HepG2 (cell line): ENCODE data around the gene UQCRHL. TPM values are rescaled to one million over a fixed set of nuclear protein-coding genes. Genes with fewer than 3 reads are reported as not detected.

ENCODE experiments used
- ARNT2 ChIP-seq: sonication (generic); formaldehyde crosslinking; IDR thresholded peaks from 2 replicates; pipeline ENCODE4 v1.8.0; 2022; ENCODE audit warnings: mild to moderate bottlenecking, low read depth, missing genetic modification reagents, moderate library complexity
- DZIP1 ChIP-seq: sonication (generic); formaldehyde crosslinking; IDR thresholded peaks from 2 replicates; pipeline ENCODE4 v1.5.0; 2020; ENCODE audit warnings: mild to moderate bottlenecking, missing genetic modification reagents
- FOXA3 ChIP-seq: IDR thresholded peaks from 2 replicates; pipeline ENCODE4 v1.6.1; 2016; ENCODE audit warnings: missing genetic modification reagents, missing compliant biosample characterization
- FUBP1 ChIP-seq: sonication (generic); formaldehyde crosslinking; IDR thresholded peaks from 2 replicates; pipeline ENCODE4 v1.5.1; 2020; ENCODE audit warnings: missing genetic modification reagents, mild to moderate bottlenecking, borderline replicate concordance
- GMEB2 ChIP-seq: IDR thresholded peaks from 2 replicates; pipeline ENCODE4 v1.6.1; 2016; ENCODE audit warnings: missing biosample characterization, missing genetic modification reagents, low read depth
- HNF4A ChIP-seq: sonication (generic); formaldehyde crosslinking; IDR thresholded peaks from 2 replicates; pipeline ENCODE4 v1.4.0; 2020; ENCODE audit warnings: missing genetic modification reagents
- KAT7 ChIP-seq: IDR thresholded peaks from 2 replicates; pipeline ENCODE4 v1.6.1; 2018; ENCODE audit warnings: borderline replicate concordance, missing compliant biosample characterization
- MAFG ChIP-seq: sonication (generic); formaldehyde crosslinking; IDR thresholded peaks from 2 replicates; pipeline ENCODE4 v1.5.1; 2020; ENCODE audit warnings: mild to moderate bottlenecking, missing genetic modification reagents
- NFYB ChIP-seq: sonication (generic); formaldehyde crosslinking; IDR thresholded peaks from 2 replicates; pipeline ENCODE4 v1.4.0; 2020; ENCODE audit warnings: missing genetic modification reagents
- PHF20 ChIP-seq: sonication (generic); formaldehyde crosslinking; IDR thresholded peaks from 2 replicates; pipeline ENCODE4 v1.5.0; 2020; ENCODE audit warnings: mild to moderate bottlenecking, missing genetic modification reagents
- RORA ChIP-seq: sonication (generic); formaldehyde crosslinking; IDR thresholded peaks from 2 replicates; pipeline ENCODE4 v1.5.0; 2020; ENCODE audit warnings: mild to moderate bottlenecking, missing genetic modification reagents, moderate library complexity
- SNAPC5 ChIP-seq: sonication (generic); formaldehyde crosslinking; IDR thresholded peaks from 2 replicates; pipeline ENCODE4 v1.8.1; 2023; ENCODE audit warnings: mild to moderate bottlenecking, missing genetic modification reagents, borderline replicate concordance
- SSRP1 ChIP-seq: IDR thresholded peaks from 2 replicates; pipeline ENCODE4 v1.6.1; 2016; ENCODE audit warnings: control low read depth
- TSC22D2 ChIP-seq: sonication (generic); formaldehyde crosslinking; IDR thresholded peaks from 2 replicates; pipeline ENCODE4 v1.5.1; 2020; ENCODE audit warnings: missing genetic modification reagents, mild to moderate bottlenecking, borderline replicate concordance
- ZC3H4 ChIP-seq: sonication (generic); formaldehyde crosslinking; IDR thresholded peaks from 2 replicates; pipeline ENCODE4 v1.4.0; 2020; ENCODE audit warnings: missing genetic modification reagents, borderline replicate concordance
- ZNF3 ChIP-seq: IDR thresholded peaks from 2 replicates; pipeline ENCODE4 v1.7.0; 2017; ENCODE audit warnings: inconsistent platforms
- ZNF350 ChIP-seq: sonication (generic); formaldehyde crosslinking; IDR thresholded peaks from 2 replicates; pipeline ENCODE4 v1.4.0; 2020; ENCODE audit warnings: mild to moderate bottlenecking, low read depth, missing genetic modification reagents, borderline replicate concordance
- ZNF414 ChIP-seq: sonication (generic); formaldehyde crosslinking; IDR thresholded peaks from 2 replicates; pipeline ENCODE4 v1.5.0; 2020; ENCODE audit warnings: missing genetic modification reagents
- ZNF644 ChIP-seq: IDR thresholded peaks from 2 replicates; pipeline ENCODE4 v1.6.1; 2016; ENCODE audit warnings: low read depth
- ZNF770 ChIP-seq: sonication (generic); formaldehyde crosslinking; IDR thresholded peaks from 2 replicates; pipeline ENCODE4 v1.5.0; 2020; ENCODE audit warnings: mild to moderate bottlenecking, missing genetic modification reagents
- polyA plus RNA-seq, 8 experiments: library from polyadenylated mRNA; depleted of rRNA in 3 of 8; stranded (reverse) in 7 of 8; unstranded in 1 of 8; fragments of >200 nt; fragmentation: Illumina TruSeq in 4 of 8; extraction: Trizol in 4 of 8; gene quantifications; 2 replicates each; pipeline versions ENCODE4 v1.2.1 to v1.2.3, GENCODE V29; 2011 to 2016; ENCODE audit warnings: low read depth in 4 of 8, missing spikeins in 1 of 8, mixed read lengths in 1 of 8; ENCODE audit not compliant: insufficient read depth in 1 of 8
- total RNA-seq, 5 experiments: library from RNA; depleted of rRNA; stranded (reverse); fragments of >200 nt; fragmentation: Illumina TruSeq; extraction: Trizol; gene quantifications; 2 replicates each; pipeline ENCODE4 v1.2.3, GENCODE V29; 2016; ENCODE audit warnings: low read depth in 1 of 5

Gene UQCRHL
- total and polyA plus RNA-seq, 2 of the 13 experiments (the other 11 are each of a cell fraction or from before 2014, with no cell fraction given), result 1.8 to 2.3 TPM

- TF ChIP-seq FUBP1 (CRISPR knock-in tag), result no peak
- TF ChIP-seq ZNF3 (CRISPR knock-in tag), result no peak
- no peak for TF ChIP-seq ZNF350 (CRISPR knock-in tag)
- no peak for TF ChIP-seq MAFG (CRISPR knock-in tag)
- no peak; the same call in 1 of the 2 replicates for TF ChIP-seq ARNT2
- no peak; the same call in 1 of the 2 replicates for TF ChIP-seq FOXA3 (CRISPR knock-in tag)
- no peak; the same call in 1 of the 2 replicates for TF ChIP-seq HNF4A (CRISPR knock-in tag)
- TF ChIP-seq PHF20 (CRISPR knock-in tag), result peak; percentile 41
- TF ChIP-seq TSC22D2 (CRISPR knock-in tag), result peak; percentile 46
- TF ChIP-seq RORA (CRISPR knock-in tag), result peak; percentile 59; the same call in 1 of the 2 replicates
- no peak; the same call in 1 of the 2 replicates for TF ChIP-seq ZC3H4 (CRISPR knock-in tag)
- TF ChIP-seq SNAPC5 (CRISPR knock-in tag), result peak; percentile 60; the same call in 1 of the 2 replicates
- TF ChIP-seq GMEB2 (CRISPR knock-in tag), result 0 out of 2 replicates have a peak, but pooled peaks have one; percentile 13
- peak; percentile 70; the same call in 1 of the 2 replicates for TF ChIP-seq KAT7 (CRISPR knock-in tag)
- no peak for TF ChIP-seq DZIP1 (CRISPR knock-in tag)
- TF ChIP-seq ZNF644, result no peak
- TF ChIP-seq ZNF770 (CRISPR knock-in tag), result peak; percentile 80
- peak; percentile 49; the same call in 1 of the 2 replicates for TF ChIP-seq SSRP1
- TF ChIP-seq ZNF414 (CRISPR knock-in tag), result no peak
- TF ChIP-seq NFYB (CRISPR knock-in tag), result peak; percentile 73
Observed at GRCh38 chr1:15834406-15835204, 27.2 kb upstream of the UQCRHL start (continued).
